Osteoblast (primary cell): ENCODE results near the gene PRR13. TPM values are rescaled to one million over a fixed set of nuclear protein-coding genes. Genes with fewer than 3 reads are reported as not detected.

ENCODE experiments used
- DNase-seq: peaks from one replicate; pipeline ENCODE4 v3.0.0; 2011; ENCODE audit warnings: low spot score, mixed read lengths; ENCODE audit not compliant: insufficient read length; ENCODE audit errors: missing footprints
- H2AFZ ChIP-seq: 2 replicates; pipeline ENCODE4 v1.6.0; 2011; ENCODE audit warnings: mild to moderate bottlenecking, low read length
- H3K27ac ChIP-seq: 2 replicates; pipeline ENCODE4 v1.5.1; 2011; ENCODE audit warnings: mild to moderate bottlenecking, low read depth, low read length, moderate library complexity
- H3K27me3 ChIP-seq: 2 replicates; pipeline ENCODE4 v1.6.0; 2012; ENCODE audit warnings: mild to moderate bottlenecking, control low read depth, inconsistent platforms, low read length, moderate library complexity; ENCODE audit not compliant: insufficient read depth
- H3K36me3 ChIP-seq: 2 replicates; pipeline ENCODE4 v1.5.1; 2011; ENCODE audit warnings: mild to moderate bottlenecking, low read length, control low read depth, moderate library complexity; ENCODE audit not compliant: insufficient read depth
- H3K4me1 ChIP-seq: 2 replicates; pipeline ENCODE4 v1.5.1; 2011; ENCODE audit warnings: mild to moderate bottlenecking, low read length, control low read depth, moderate library complexity; ENCODE audit not compliant: insufficient read depth
- H3K4me2 ChIP-seq: 2 replicates; pipeline ENCODE4 v1.6.0; 2011; ENCODE audit warnings: mild to moderate bottlenecking, low read length; ENCODE audit not compliant: insufficient read depth
- H3K4me3 ChIP-seq: fragments of 200-600 bp; sonication (generic); 3 replicates; pipeline ENCODE4 v1.5.1; 2012; ENCODE audit warnings: mild to moderate bottlenecking, low read length, inconsistent platforms; ENCODE audit not compliant: insufficient read depth
- H3K79me2 ChIP-seq: 2 replicates; pipeline ENCODE4 v1.6.0; 2012; ENCODE audit warnings: mild to moderate bottlenecking, low read length, control low read depth, inconsistent platforms; ENCODE audit not compliant: insufficient read depth
- H3K9me3 ChIP-seq: 2 replicates; pipeline ENCODE4 v1.5.1; 2011; ENCODE audit warnings: low read depth, low read length, control low read depth
- H4K20me1 ChIP-seq: 2 replicates; pipeline ENCODE4 v1.6.0; 2012; ENCODE audit warnings: mild to moderate bottlenecking, low read length, control low read depth; ENCODE audit not compliant: insufficient read depth
- total RNA-seq: library from RNA; depleted of rRNA; stranded (reverse); fragments of >200 nt; gene quantifications from 2 replicates; pipeline ENCODE4 v1.2.3, GENCODE V29; 2012
- TF ChIP-seq, protein P1 (sequence below): IDR thresholded peaks from 2 replicates; pipeline ENCODE4 v1.5.1; 2011; ENCODE audit warnings: mild to moderate bottlenecking, low read depth, low read length, moderate library complexity; ENCODE audit errors: extremely low read depth

Gene PRR13
- total RNA-seq, 1 donor: 55.0 TPM

DNA sequence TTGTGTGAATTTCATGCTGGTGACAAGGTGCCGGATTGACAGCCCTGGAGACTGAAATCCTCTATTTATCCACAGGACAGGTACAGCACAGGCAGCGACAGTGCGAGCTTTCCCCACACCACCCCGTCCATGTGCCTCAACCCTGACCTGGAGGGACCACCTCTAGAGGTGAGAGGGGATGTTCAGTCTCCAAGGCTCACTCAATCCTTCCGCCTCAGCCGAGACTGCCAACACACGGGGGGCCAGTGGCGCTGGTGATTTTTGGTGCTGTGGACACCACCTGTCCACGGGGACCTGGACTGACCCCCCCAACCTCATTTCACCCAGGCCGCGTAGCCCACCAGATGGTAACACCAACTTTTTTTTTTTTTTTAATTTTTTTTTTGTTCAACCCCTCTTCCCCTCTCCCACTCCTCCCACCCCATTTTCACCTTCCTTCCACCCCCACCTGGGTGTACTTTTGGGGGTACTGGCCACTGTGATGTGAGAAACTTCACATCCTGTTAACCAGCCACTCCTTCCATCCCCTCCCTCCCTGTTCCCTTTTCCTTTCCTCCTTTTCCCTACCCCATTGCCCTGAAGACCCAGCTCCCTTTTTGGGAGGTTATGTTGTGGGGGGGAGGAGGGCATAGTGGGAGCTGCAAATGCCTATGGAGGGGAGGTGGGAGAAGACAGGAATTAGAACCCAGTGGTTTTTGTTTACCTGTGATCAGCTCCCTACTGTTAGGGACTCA is 23.3 kb downstream of the PRR13 start:
- Histone ChIP-seq H2AFZ (no peak overlapping the region), H3K36me3 (peaks cover 99% of the 10 kb centered on the region), H3K27me3 (no peaks in the 10 kb centered on the region), H3K27ac (peak overlapping the region; percentile 15), H4K20me1 (peaks cover 53% of the 10 kb centered on the region), H3K4me1 (no peaks in the 10 kb centered on the region), H3K4me2 (no peak overlapping the region), H3K9me3 (no peaks in the 10 kb centered on the region), H3K79me2 (peaks cover 93% of the 10 kb centered on the region), H3K4me3 (no peak overlapping the region)
- no peak for DNase-seq
- TF ChIP-seq, protein P1, sequence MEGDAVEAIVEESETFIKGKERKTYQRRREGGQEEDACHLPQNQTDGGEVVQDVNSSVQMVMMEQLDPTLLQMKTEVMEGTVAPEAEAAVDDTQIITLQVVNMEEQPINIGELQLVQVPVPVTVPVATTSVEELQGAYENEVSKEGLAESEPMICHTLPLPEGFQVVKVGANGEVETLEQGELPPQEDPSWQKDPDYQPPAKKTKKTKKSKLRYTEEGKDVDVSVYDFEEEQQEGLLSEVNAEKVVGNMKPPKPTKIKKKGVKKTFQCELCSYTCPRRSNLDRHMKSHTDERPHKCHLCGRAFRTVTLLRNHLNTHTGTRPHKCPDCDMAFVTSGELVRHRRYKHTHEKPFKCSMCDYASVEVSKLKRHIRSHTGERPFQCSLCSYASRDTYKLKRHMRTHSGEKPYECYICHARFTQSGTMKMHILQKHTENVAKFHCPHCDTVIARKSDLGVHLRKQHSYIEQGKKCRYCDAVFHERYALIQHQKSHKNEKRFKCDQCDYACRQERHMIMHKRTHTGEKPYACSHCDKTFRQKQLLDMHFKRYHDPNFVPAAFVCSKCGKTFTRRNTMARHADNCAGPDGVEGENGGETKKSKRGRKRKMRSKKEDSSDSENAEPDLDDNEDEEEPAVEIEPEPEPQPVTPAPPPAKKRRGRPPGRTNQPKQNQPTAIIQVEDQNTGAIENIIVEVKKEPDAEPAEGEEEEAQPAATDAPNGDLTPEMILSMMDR: no peak

DNA sequence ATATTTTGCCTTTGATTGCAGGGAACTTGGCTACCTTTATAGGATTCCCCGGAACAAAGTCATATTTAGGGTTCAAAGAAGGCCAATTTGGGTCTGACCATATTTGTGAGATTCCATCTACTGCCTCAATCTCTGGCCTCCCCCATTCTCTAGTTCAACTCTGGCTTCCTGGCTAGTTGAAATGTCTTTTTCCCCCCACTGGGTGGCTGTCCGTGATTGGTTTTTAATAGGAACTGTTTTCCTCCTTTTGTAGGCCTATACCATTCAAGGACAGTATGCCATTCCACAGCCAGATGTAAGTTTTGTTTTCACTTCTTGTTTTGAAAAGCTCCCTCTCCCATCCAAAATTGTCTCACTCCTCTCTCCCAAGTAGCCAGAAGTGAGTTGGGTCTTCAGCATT is 24.1 kb downstream of the PRR13 start:
- H3K36me3 ChIP-seq: peaks cover 99% of the 10 kb centered on the region
- H3K4me1 ChIP-seq: no peaks in the 10 kb centered on the region
- H3K27me3 ChIP-seq: no peaks in the 10 kb centered on the region
- no peak overlapping the region for H3K4me2 ChIP-seq
- H4K20me1 ChIP-seq: peaks cover 54% of the 10 kb centered on the region
- TF ChIP-seq, protein P1: peak; percentile 11
- DNase-seq: no peak
- H3K27ac ChIP-seq: no peak overlapping the region
- H2AFZ ChIP-seq: no peak overlapping the region
- H3K4me3 ChIP-seq: no peak overlapping the region
- H3K9me3 ChIP-seq: no peaks in the 10 kb centered on the region
- peaks cover 91% of the 10 kb centered on the region for H3K79me2 ChIP-seq

DNA sequence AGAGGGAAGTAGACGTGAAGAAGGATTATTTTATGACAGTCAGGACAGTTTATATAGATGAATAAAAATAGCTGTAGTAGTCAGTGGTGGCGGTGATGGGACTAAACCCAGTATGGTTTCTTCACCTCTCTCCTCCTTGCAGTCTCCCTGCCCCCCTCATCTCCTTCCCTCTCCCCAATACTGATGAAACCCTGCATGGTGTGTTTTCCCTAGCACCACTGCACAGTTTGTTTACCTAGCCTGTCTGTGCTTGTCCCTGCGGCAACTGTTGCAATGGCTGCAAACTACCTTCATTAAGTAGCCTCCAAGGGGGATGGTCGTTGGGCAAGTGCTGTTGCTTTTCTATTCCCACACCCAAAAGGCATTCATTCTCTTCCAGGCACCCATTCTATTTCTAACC is 25.1 kb downstream of the PRR13 start:
- no peak for DNase-seq

DNA sequence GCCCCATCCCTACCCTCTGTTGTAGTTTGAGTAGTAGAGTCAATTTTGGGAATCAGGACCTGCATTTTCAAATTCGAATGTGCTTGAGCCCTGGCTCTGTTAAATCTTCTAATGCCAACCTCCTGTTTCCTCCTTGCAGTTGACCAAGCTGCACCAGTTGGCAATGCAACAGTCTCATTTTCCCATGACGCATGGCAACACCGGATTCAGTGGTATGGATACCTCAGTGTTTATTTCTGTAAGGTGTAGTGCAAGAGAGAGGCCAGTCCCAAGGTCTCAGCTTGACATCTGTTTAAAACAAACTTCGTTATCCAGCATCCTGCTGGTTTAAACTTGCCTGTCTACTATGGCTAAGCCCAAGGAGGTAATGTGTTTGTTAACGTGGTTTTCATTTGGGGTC is 25.5 kb downstream of the PRR13 start:
- DNase-seq: no peak
- H3K36me3 ChIP-seq: peaks cover 98% of the 10 kb centered on the region
- no peak overlapping the region for H3K4me3 ChIP-seq
- peaks cover 55% of the 10 kb centered on the region for H4K20me1 ChIP-seq
- peaks cover 89% of the 10 kb centered on the region for H3K79me2 ChIP-seq
- TF ChIP-seq, protein P1: no peak
- H3K4me2 ChIP-seq: no peak overlapping the region
- H3K27ac ChIP-seq: no peak overlapping the region
- no peaks in the 10 kb centered on the region for H3K9me3 ChIP-seq
- no peaks in the 10 kb centered on the region for H3K27me3 ChIP-seq
- H2AFZ ChIP-seq: no peak overlapping the region
- peaks cover 7% of the 10 kb centered on the region for H3K4me1 ChIP-seq

More for the DNA sequence above, 25.1 kb downstream of the PRR13 start:
- peaks cover 2% of the 10 kb centered on the region for H3K4me1 ChIP-seq
- peaks cover 98% of the 10 kb centered on the region for H3K36me3 ChIP-seq
- no peak overlapping the region for H2AFZ ChIP-seq
- TF ChIP-seq, protein P1: no peak
- peaks cover 52% of the 10 kb centered on the region for H4K20me1 ChIP-seq
- H3K4me3 ChIP-seq: no peak overlapping the region
- no peaks in the 10 kb centered on the region for H3K27me3 ChIP-seq
- H3K9me3 ChIP-seq: no peaks in the 10 kb centered on the region
- no peak overlapping the region for H3K4me2 ChIP-seq
- peaks cover 89% of the 10 kb centered on the region for H3K79me2 ChIP-seq
- no peak overlapping the region for H3K27ac ChIP-seq
